Left ventricle myocardium inferior (tissue), 1 donor: ENCODE measurements around the gene PIAS4. TPM values are rescaled to one million over a fixed set of nuclear protein-coding genes. Genes with fewer than 3 reads are reported as not detected.

ENCODE experiments used
- DNase-seq: peaks from one replicate; pipeline ENCODE4 v3.0.0-alpha.2; 2020
- H3K27ac ChIP-seq: fragments of 200-600 bp; replicated peaks from 2 replicates; pipeline ENCODE4 v1.8.0; 2021
- H3K27me3 ChIP-seq: fragments of 200-600 bp; 2 replicates; pipeline ENCODE4 v1.8.0; 2021; ENCODE audit warnings: low read depth
- H3K36me3 ChIP-seq: fragments of 200-600 bp; 2 replicates; pipeline ENCODE4 v1.8.0; 2021
- H3K4me1 ChIP-seq: fragments of 200-600 bp; 2 replicates; pipeline ENCODE4 v1.8.0; 2021
- H3K4me3 ChIP-seq: fragments of 200-600 bp; 2 replicates; pipeline ENCODE4 v1.8.0; 2021; ENCODE audit warnings: mild to moderate bottlenecking, moderate library complexity
- H3K9me3 ChIP-seq: fragments of 200-600 bp; replicated peaks from 2 replicates; pipeline ENCODE4 v1.8.0; 2021
- intact Hi-C: fragments of 100-400 bp; cut with micrococcal nuclease; formaldehyde crosslinking; loops from one replicate; pipeline ENCODE4 v1.11.0; 2022
- total RNA-seq: library from RNA; stranded (reverse); fragmentation: NEBNext Ultra II Directional; extraction: Animal tissue kit (Norgen Biotek cat#: 25700); gene quantifications from one replicate; pipeline ENCODE4 v1.2.1, GENCODE V29; 2021
- TF ChIP-seq, protein P1 (sequence below): fragments of 200-600 bp; IDR thresholded peaks from 2 replicates; pipeline ENCODE4 v1.8.0; 2021; ENCODE audit warnings: antibody characterized with exemption, mild to moderate bottlenecking, borderline replicate concordance
- donor health status: DM: no; HTN: yes; CAD: no; lungs with severe emphysema.

PIAS4 gene
- total RNA-seq, 1 donor from 2014 or later = 15.4 TPM

DNA sequence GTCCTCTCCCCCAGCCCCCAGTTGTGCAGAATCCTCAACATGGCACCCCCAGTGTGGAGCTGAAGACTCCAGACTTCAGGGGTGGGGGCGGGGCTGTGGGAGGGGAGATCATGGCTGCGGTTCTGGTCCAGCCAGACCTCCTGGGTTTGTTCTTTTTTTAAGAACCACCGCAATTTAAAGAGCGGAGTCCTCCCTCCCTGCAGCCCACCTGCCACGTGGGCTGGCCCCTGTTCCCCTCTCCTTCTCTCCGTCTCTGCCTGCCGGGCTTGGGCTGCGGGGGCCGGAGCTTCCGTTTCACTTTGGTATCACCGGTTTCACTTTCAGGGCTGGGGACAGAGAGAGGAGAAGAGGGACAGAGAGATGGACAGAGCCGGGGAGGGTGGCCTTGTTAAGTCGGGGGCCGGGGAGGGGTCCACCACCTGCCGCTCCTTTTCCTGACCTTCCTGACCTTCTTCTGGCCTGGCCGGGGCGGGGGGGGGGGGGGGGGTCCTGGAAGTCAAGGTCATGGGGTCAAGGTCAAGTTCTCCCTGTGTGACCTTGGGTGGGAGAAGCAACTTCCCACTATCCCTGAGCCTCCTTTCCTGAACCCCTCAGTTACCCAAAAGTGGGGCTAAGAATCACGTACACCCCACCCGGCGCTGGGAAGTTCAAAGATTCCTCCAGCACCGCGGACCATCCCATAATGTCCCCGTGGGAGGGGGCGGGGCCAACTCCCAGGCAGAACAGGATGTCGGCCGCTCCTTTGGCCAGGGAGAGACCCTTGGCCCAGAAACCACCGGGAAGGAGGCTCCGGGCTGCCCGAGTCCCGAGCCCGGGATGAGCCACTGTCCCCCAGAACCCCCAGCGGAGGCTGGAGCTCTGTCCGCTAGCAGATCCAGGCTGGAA lies 70.5 kb downstream of the PIAS4 start:
- Histone ChIP-seq H3K4me3 (peak overlapping the region; percentile 61), H3K27ac (peak overlapping the region; percentile 87), H3K27me3 (no peaks in the 10 kb centered on the region), H3K36me3 (no peaks in the 10 kb centered on the region), H3K9me3 (no peaks in the 10 kb centered on the region), H3K4me1 (peaks cover 21% of the 10 kb centered on the region)
- intact Hi-C loops = no loop called here
- TF ChIP-seq, protein P1, sequence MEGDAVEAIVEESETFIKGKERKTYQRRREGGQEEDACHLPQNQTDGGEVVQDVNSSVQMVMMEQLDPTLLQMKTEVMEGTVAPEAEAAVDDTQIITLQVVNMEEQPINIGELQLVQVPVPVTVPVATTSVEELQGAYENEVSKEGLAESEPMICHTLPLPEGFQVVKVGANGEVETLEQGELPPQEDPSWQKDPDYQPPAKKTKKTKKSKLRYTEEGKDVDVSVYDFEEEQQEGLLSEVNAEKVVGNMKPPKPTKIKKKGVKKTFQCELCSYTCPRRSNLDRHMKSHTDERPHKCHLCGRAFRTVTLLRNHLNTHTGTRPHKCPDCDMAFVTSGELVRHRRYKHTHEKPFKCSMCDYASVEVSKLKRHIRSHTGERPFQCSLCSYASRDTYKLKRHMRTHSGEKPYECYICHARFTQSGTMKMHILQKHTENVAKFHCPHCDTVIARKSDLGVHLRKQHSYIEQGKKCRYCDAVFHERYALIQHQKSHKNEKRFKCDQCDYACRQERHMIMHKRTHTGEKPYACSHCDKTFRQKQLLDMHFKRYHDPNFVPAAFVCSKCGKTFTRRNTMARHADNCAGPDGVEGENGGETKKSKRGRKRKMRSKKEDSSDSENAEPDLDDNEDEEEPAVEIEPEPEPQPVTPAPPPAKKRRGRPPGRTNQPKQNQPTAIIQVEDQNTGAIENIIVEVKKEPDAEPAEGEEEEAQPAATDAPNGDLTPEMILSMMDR = no peak
- DNase-seq = peak; percentile 87

GRCh38 chr19:4080473-4080872 lies 72.9 kb downstream of the PIAS4 start:
- DNase-seq = no peak
- H3K27me3 ChIP-seq = no peaks in the 10 kb centered on the region
- intact Hi-C loops = no loop called here
- no peaks in the 10 kb centered on the region for H3K9me3 ChIP-seq
- H3K4me1 ChIP-seq = peaks cover 33% of the 10 kb centered on the region
- no peaks in the 10 kb centered on the region for H3K36me3 ChIP-seq
- H3K27ac ChIP-seq = no peak overlapping the region
- TF ChIP-seq, protein P1 = no peak
- no peak overlapping the region for H3K4me3 ChIP-seq

DNA sequence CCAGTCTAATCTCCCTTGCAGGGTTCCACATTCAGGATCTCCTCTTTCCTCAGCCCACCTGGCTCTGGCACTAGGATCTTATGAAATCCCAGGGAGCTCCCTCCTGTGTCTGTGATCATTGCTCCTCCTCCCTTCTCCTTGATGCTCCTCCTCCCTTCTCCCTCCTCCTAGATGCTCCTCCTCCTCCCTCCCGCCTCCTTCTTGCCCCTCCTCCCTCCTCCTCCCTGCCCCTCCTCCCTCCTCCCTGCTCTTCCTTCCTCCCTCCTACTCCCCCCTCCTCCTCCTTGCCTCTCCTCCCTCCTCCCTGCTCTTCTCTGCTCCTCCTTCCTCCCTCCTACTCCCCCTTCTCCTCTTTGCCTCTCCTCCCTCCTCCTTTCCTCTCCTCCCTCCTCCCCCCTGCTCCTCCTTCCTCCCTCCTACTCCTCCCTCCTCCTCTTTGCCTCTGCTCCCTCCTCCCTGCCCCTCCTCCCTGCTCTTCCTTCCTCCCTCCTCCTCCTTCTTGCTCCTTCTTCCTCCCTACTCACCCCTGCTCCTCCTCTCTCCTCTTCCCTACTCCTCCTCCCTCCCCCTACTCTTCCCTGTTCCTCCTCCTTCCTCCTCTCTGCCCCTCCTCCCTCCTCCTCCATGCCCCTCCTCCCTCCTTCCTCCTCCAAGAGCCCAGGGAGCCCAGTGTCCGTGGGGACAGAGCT lies 74.0 kb downstream of the PIAS4 start:
- Histone ChIP-seq H3K27ac (peak overlapping the region; percentile 36), H3K9me3 (no peaks in the 10 kb centered on the region), H3K36me3 (no peaks in the 10 kb centered on the region), H3K4me3 (no peak overlapping the region), H3K4me1 (peaks cover 33% of the 10 kb centered on the region), H3K27me3 (no peaks in the 10 kb centered on the region)
- intact Hi-C loops = no loop called here
- no peak for DNase-seq
- TF ChIP-seq, protein P1 = no peak

- H3K4me1 ChIP-seq = peaks cover 27% of the 10 kb centered on the region
- intact Hi-C loops = no loop called here
- H3K4me3 ChIP-seq = no peak overlapping the region
- H3K36me3 ChIP-seq = no peaks in the 10 kb centered on the region
- H3K9me3 ChIP-seq = no peaks in the 10 kb centered on the region
- H3K27me3 ChIP-seq = no peaks in the 10 kb centered on the region
- peak overlapping the region; percentile 36 for H3K27ac ChIP-seq
- DNase-seq = no peak
- TF ChIP-seq, protein P1 = no peak
These were observed 74.6 kb downstream of the PIAS4 start for GRCh38 chr19:4082172-4082571.

DNA sequence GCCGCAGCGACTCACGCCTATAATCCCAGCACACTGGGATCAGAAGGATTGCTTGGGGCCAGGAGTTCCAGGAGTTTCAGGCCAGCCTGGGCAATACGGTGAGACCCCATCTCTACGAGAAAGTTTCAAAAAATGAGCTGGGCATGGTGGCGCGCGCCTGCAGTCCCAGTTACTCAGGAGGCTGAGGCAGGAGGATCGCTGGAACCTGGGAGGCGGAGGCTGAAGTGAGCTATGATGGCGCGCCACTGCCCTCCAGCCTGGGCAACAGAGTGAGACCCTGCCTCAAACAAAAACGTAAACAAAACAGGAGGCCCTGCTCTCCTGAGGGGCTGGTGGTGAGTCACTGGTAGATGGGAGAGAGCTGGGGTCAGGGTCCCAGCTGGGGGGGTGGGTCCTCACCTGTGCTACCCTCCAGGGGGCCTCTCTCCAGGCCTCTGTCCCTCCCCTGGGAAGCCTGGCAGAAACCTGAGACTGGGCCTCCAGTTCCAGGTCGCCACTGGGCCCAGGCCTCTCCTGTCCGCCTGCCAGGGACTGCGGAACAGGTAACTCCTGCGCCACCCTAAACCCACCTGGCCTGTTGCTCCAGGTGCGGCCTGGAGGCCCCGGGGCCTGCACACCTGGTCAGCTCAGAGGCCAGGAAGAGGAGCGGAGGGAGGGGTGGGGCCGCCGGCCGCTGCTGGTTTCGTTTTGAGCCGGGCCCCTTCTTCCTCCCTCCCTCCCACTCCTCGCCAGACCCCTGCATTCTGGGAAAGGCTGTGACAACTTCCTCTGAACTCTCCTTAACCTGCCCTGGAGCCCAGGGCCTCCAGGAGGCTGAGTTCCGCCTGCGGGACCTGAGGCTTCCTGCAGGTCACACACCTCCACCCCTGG lies 76.4 kb downstream of the PIAS4 start:
- H3K4me1 ChIP-seq = peaks cover 13% of the 10 kb centered on the region
- H3K27ac ChIP-seq = peak overlapping the region; percentile 46
- peak overlapping the region; percentile 49 for H3K4me3 ChIP-seq
- no peaks in the 10 kb centered on the region for H3K27me3 ChIP-seq
- no peaks in the 10 kb centered on the region for H3K36me3 ChIP-seq
- intact Hi-C loops = no loop called here
- no peaks in the 10 kb centered on the region for H3K9me3 ChIP-seq
- no peak for DNase-seq
- TF ChIP-seq, protein P1 = no peak
